HG03571 (cell line): ENCODE data around the gene ZBTB12.
"Not testable (repeated sequence)": the region's sequence is repeated elsewhere in the genome, so short reads cannot be mapped to it uniquely, and the experiment has no call there.

Experiments used
- ATAC-seq: cut with Tn5 transposase; IDR thresholded peaks from one replicate; pipeline ENCODE4 v1.9.1; 2021; ENCODE audit not compliant: unreplicated experiment

ZBTB12 gene

DNA sequence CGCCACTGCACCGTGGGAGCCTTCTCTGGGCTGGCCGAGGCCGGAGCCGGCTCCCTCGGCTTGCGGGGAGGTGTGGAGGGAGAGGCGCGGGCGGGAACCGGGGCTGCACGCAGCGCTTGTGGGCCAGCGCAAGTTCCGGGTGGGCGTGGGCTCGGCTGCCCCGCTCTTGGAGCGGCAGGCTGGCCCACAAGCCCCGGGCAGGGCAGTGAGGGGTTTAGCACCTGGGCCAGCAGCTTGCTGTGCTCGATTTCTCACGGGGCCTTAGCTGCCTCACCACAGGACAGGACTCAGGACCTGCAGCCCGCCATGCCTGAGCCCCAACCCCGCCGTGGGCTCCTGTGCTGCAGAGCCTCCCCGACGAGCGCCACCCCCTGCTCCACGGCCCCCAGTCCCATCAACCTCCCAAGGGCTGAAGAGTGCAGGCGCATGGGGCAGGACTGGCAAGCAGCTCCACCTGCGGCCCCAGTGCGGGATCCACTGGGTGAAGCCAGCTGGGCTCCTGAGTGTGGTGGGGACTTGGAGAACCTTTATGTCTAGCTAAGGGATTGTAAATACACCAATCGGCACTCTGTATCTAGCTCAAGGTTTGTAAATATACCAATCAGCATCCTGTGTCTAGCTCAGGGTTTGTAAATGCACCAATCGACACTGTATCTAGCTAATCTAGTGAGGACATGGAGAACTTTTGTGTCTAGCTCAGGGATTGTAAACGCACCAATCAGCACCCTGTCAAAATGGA, 49.7 kb downstream of the ZBTB12 start:
- ATAC-seq = not testable (repeated sequence)

DNA sequence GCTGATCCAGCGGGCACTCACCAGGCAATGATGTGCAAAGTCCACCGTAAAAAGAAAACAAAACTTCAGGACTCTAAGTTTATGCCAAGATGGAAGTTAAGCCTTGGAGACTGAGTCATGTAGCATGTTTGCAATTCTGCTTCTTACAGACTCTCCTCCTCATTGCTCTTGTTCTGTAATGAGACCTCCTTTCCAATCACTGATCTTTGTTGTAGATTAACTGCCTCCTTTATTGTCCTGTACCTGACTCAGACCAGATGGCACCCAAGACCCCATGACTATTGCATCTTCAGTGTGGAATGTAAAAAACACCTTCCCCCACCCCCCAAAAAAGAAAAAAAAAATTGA, 50.4 kb downstream of the ZBTB12 start:
- ATAC-seq = no peak

DNA sequence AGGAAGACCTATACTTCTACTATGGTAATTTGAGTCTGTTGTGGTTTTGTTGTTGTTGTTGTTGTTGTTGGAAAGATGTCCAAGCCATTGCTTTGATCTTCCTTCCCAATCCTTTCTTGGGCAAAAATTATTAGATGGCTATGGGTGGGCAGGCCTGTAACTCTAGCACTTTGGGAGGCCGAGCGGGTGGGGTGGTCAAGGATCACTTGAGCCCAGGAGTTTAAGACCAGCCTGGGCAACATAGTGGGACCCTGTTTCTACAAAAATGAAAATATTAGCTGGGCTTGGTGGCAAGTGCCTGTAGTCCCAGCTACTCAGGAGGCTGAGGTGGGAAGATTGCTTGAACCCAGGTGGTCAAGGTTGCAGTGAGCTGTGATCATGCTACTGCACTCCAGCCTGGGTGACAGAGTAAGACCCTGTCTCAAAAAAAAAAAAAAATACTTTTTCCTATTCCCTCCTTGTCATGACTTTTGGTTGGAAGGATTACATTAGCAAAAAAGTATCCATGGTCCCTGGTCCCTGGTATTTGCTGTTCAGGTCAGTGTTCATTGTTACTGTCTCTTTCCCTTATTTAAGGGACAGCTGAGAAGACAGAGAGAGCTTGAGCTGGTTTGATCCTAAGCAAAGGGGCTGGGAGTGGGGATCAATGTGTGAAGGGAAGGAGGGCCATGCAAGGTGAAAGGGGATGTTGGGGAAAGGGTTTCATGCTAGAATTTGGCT, 51.0 kb downstream of the ZBTB12 start:
- no peak for ATAC-seq
